Measurements from ENCODE around the gene RAD51B. TPM values are rescaled to one million over a fixed set of nuclear protein-coding genes. Genes with fewer than 3 reads are reported as not detected.

RAD51B gene
- total RNA-seq, 4 donors from 2014 or later = 8.9 to 30.3 (median 10.4) TPM

DNA sequence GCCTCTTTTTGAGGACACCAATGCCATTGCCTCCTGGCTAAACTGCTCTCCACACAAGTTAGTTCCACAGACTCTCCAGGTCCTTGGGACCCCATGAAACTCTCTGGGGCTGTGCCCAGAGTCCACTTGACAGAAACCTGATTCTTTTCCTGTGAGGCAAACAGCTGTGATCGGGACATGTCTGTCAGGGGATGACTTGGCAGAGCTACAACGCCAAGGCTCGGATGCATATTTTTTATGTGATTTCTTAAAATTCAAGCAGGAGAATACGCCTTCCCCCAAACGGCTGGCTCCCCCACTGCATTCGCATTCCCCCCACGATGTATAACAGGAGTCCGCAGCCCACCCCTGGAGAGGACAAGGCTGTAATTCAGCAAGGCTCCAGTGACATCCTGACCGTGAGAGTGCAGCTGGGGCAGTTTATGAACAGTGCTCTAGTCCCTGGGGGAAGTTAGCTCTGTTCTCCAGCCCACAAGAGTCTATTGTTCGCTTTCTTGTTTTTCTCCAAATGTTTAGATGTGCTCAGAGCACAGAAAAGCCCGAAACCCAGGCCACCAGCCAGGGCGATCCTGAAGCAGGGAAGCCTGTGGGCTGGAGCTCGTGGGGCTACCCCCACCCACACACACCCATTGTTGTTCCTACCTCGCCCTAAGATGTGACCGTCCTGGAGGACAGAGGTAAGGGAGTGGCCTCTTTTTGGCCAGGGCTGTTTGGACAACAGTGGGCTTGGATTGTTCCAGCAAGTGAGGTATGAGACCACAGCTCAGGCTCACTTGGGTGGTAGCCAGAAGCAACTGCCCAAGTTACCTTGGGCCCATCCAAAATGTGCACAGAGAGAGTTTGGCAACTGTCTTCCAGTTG, 813.8 kb downstream of the RAD51B start:
- ATAC-seq (ENCODE audit: low FRiP score) = no peak

GRCh38 chr14:68634332-68634731, 814.8 kb downstream of the RAD51B start:
- no peak for ATAC-seq (ENCODE audit: low FRiP score)
- TF ChIP-seq, protein P1, sequence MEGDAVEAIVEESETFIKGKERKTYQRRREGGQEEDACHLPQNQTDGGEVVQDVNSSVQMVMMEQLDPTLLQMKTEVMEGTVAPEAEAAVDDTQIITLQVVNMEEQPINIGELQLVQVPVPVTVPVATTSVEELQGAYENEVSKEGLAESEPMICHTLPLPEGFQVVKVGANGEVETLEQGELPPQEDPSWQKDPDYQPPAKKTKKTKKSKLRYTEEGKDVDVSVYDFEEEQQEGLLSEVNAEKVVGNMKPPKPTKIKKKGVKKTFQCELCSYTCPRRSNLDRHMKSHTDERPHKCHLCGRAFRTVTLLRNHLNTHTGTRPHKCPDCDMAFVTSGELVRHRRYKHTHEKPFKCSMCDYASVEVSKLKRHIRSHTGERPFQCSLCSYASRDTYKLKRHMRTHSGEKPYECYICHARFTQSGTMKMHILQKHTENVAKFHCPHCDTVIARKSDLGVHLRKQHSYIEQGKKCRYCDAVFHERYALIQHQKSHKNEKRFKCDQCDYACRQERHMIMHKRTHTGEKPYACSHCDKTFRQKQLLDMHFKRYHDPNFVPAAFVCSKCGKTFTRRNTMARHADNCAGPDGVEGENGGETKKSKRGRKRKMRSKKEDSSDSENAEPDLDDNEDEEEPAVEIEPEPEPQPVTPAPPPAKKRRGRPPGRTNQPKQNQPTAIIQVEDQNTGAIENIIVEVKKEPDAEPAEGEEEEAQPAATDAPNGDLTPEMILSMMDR (IDR thresholded peaks at IDR 0.05) = no peak
- DNase-seq (ENCODE audit: low spot score) = no peak

More for the DNA sequence above, 813.8 kb downstream of the RAD51B start:
- TF ChIP-seq, protein P1 (IDR thresholded peaks at IDR 0.05) = no peak
- DNase-seq (ENCODE audit: low spot score) = no peak

- ATAC-seq (ENCODE audit: low FRiP score) = no peak
- TF ChIP-seq, protein P1 (IDR thresholded peaks at IDR 0.05) = no peak
- no peak for DNase-seq (ENCODE audit: low spot score)
Measured at GRCh38 chr14:68634874-68635595, 815.5 kb downstream of the RAD51B start.

DNA sequence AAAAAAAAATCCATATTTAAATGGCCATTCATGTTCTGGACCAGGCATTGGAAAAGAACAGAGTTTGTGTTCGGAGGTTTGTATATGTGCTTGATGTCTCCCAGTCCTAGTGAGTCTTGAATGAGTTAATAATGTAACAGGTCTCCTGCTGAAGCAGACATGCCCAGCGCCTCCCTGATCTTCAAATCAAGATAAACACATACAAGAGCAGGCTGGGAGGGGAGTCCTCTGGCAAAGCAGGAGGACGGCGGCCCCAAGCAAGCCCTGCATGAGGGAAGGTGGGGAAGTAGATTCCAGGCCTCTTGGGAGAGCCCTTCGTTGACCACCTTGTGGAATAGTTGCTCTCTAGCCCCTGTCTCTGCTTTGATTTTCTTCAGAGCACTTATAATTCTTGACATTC, 817.0 kb downstream of the RAD51B start:
- ATAC-seq (ENCODE audit: low FRiP score) (no peak), DNase-seq (ENCODE audit: low spot score) (no peak)
- TF ChIP-seq, protein P1 (IDR thresholded peaks at IDR 0.05) = no peak

- TF ChIP-seq, protein P1 (IDR thresholded peaks at IDR 0.05) = no peak
- ATAC-seq (ENCODE audit: low FRiP score) (no peak), DNase-seq (ENCODE audit: low spot score) (no peak)
Measured at GRCh38 chr14:68637106-68638021, 817.8 kb downstream of the RAD51B start.

GRCh38 chr14:68638141-68638999, 818.8 kb downstream of the RAD51B start:
- ATAC-seq (ENCODE audit: low FRiP score) (no peak), DNase-seq (ENCODE audit: low spot score) (no peak)
- TF ChIP-seq, protein P1 (IDR thresholded peaks at IDR 0.05) = no peak

Data from omental fat pad (tissue), 4 donors.